Stimulated activated CD8-positive, alpha-beta memory T cell treated with anti-CD3 and anti-CD28 coated beads, Interleukin-15, amount 100 ng/mL, for 4 hours (primary cell): ENCODE measurements around the gene LASP1NB.

Experiments
- DNase-seq, 2 donors: peaks; one replicate each; pipeline ENCODE4 v3.0.0-alpha.2; 2020; ENCODE audit warnings: low read depth in 2 of 2

The LASP1NB gene

GRCh38 chr17:38925263-38925995 lies at the start of gene LASP1NB:
Gene LASP1NB, plus strand, starts transcription at chr17:38925614.
- DNase-seq, result no peak

- DNase-seq, result no peak
Measured at GRCh38 chr17:38877130-38877851, 48.1 kb upstream of the LASP1NB start.

- DNase-seq, result no peak
Measured at GRCh38 chr17:38879878-38880665, 45.3 kb upstream of the LASP1NB start.

- no peak for DNase-seq
Measured at GRCh38 chr17:38881600-38882191, 43.7 kb upstream of the LASP1NB start.

GRCh38 chr17:38882870-38883269 lies 42.5 kb upstream of the LASP1NB start:
- no peak for DNase-seq

GRCh38 chr17:38883592-38884526 lies 41.6 kb upstream of the LASP1NB start:
- no peak for DNase-seq

- DNase-seq, result no peak
Measured at GRCh38 chr17:38885044-38885727, 40.2 kb upstream of the LASP1NB start.

DNA sequence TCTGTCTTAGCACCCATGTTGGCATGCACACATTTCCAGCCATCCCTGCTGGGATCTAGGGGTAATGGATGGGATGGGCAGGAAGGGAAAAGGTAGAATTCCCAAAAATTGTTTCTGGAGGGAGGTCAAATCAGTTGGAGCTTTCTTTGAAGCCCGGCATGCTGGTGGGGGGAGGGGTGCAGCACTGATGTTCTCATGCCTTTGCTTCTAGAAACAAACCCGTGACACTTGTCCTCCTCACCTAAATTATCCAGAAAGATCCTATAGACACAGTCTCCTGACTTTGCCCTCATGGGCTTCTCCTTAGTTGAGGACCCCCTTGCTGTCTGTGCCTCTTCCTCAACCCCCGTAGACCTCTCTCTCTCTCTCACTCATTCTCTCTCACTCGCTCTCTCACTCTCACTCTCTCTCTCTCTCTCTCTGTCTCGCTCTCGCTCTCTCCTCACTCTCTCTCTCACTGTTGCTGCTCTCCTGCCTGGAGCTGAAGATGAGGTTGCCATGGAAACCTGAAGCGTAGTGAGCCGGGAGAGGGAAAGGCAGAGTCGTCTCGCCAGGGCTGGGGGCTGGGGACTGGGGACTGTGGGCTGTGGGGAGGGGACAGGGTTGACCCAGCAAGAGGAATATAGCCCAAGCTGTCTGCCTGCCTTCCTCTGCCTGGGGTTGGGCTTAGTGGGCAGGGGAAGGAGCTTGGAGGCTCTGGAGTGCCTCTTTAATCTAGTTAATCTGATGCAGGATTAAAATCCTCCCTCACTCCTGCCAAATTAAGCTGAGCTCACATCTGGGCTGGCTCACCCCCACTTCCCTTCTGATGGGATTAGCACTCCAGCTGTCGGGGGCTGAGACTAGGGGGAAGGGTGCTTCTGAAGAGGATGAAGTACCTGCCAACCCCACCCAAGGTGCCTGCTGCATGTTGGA lies 39.4 kb upstream of the LASP1NB start:
- DNase-seq, result no peak

DNA sequence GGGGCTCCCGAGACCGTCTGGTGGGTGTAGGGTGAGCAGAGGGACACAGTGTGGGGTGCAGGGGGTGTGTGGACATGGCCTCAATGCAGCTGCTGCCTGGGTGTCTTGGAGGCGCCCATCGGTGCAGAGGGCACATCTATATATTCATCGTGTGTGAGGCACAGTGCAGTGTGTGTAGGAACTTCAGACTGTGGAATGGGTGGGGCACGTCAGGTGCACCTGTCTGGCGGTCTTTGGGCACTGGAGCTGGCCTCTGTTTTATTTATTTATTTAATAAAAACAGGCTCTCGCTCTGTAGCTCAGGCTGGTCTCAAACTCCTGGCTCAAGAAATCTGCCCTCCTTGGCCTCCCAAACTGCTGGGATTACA lies 38.8 kb upstream of the LASP1NB start:
- DNase-seq, result no peak

- DNase-seq, result no peak
Measured at GRCh38 chr17:38888842-38889241, 36.6 kb upstream of the LASP1NB start.

DNA sequence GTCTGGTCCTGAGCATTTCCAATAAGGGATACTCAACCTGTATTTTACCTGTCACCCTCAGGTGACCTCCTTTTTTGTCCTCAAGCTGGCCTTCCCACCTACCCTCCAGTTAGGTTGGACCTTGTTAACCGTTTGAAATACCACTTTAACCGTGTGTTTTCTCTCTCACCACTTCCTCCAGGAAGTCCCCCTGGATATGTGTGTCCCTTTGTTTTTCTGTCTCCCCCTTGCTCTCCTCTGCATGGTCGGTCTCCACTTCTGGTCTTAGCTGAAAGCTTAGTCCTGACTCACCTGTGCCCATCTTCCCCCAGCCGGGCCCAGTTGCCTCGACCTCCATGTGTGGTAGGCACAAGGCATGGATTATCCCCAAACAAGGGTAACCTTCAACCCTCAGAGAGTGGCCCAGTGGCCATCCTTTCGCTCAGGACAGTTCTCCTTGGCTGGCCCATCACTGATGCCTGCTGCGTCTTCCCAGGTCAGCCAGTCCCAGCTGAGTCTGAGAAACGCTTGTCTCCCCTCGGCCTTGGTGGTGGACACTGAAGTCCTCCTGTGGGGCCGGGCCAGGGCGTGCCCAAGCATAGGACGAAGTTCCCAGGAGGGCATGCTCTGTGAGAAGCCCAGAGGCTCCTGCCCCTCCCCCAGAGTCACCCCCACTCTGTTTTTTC lies 35.5 kb upstream of the LASP1NB start:
- no peak for DNase-seq

DNA sequence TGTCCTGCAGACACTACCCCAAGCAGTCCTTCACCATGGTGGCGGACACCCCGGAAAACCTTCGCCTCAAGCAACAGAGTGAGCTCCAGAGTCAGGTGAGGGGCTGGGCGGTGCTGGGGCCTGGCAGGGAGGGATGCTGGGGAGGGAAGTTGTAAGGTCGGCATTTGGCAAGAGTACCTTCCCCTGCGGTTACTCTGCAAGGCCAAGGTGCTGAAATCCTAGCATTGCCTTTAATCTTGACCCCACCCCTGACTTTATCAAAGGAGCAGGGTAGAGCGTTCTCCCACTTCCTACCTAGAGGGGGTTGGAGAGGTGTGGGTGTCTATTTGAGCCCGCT lies 35.0 kb upstream of the LASP1NB start:
- no peak for DNase-seq

DNA sequence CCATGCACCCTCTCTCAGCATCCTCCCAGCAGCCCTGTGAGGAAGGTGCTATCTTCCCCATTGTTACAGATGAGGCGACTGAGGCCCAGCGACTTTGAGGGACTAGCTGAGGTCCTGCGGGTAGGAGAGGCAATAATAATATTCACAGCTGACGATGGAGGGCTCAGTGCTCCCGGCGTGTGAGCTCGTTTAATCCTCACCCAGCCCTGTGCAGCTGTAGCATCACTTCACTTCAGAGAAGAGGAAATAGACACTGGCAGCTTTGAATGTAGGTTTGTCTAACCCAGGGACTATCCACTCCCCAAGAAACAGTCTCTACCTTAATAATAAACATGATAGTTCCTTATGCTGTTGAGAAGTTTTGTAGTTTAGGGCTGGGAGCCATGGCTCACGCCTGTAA lies 34.0 kb upstream of the LASP1NB start:
- DNase-seq, result no peak

DNA sequence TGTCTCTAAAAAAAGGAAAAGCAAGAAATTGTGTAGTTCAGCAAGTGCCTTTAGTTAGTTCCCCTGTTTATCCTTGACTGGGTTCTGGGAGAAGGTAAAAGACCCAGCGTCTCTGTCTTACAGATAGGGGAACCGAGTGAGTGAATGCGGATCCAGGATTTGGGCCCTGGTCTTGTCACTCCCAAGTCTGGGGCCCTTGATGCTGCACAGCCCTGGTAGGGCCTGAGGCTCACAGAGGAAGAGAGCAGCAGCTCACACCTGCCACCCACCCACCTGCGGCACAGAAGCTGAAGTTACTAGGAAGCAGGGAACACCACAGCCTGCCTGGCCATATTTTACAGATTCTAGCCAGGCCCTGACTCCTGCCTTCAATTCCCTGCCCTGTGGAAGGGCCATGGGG lies 33.3 kb upstream of the LASP1NB start:
- DNase-seq, result no peak

- DNase-seq, result no peak
Measured at GRCh38 chr17:38892620-38893019, 32.8 kb upstream of the LASP1NB start.

DNA sequence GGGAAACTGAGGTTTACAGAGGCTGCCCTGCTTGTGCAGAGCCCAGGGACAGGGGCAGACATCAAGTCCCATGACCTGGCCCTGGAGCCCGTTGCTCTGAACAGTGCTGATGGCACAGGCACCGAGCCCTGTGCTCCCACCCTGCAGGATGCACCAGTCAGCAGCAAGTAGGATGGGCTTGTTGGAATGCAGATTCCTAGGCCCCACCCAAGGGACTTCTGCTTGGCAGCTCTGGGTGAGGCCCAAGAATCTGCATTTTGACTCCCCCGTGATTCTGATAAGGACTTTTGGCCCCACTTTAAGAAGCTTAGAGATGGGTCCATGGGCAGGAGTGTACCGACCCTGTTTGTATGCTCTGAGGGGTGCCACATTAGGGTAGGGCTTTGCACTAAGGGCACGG lies 32.3 kb upstream of the LASP1NB start:
- no peak for DNase-seq

DNA sequence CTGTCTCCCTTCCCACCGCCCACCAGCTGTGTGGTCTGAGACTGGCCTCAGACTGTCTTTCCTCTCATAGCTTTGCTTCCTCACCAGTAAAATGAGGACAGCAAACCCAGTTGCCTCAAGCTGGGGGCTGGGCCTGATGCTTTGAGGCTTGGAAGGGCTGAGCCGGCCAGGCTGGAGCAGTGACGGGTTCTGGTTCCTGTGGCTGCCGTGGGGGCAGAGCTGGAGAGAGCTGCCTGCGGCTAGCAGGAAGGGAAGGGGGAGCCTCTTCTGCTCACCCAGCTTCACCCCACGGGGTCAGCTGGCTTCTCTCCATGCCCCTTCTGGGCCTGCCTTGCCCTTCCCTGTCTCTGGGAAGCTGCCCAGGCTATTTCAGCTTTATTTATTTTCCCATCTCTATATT lies 31.8 kb upstream of the LASP1NB start:
- no peak for DNase-seq

DNA sequence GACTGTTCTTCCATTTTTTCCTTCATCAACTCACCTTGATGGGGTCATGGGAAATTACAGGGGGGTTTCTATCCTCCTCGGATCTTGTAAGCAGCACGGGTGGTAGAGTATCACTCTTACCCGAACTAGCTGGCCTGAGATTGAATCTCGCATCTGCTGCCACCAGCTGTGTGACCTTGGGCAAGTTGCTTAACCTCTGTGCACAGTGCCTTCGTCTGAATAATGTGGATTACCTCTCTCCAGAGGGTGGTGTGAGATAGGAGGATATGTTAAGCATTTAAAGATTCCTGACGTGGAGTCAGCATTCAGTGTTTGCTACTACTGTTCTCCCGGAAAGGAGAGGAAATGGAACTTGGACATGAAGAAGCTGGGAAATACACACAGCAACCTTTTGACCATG lies 31.1 kb upstream of the LASP1NB start:
- no peak for DNase-seq

DNA sequence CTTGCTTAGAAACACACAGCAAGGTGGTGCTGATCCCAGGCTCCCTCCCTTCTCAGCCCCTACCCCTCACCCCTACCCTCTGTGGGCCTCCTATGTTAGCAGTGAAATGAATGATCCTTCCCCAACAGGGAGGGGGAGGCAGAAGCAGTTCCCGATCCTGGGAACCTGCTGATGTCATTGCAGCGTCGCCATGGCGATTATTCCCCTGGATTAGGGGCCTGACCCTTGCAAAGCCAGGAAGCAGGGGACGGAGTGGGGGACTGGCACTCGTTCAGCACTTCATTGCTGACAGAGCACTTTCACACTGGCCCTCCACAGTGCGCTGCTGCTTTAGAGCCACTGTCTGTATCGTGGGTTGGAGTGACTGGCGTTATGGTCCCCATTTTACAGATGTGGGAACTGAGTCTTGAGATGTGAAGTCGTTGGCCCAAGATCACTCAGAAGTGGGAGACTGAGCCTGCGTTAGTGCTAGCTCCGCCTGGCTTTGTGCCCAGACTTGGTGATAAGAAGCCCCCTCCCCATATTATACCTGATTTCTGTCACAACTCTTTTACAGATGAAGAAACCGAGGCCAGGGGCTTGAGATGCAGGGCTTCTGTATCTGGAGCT lies 29.0 kb upstream of the LASP1NB start:
- DNase-seq, result no peak
